Endothelial cell of umbilical vein (primary cell): ENCODE results near the gene TMC4. TPM values are rescaled to one million over a fixed set of nuclear protein-coding genes. Genes with fewer than 3 reads are reported as not detected.

ENCODE experiments used
- BruUV-seq: library from RNA; stranded (reverse); fragments of 400-500 nt; replicated peaks from 2 replicates; lab custom pipeline; 2021; lab: Mats Ljungman, UMichigan
- CTCF ChIA-PET: fragments of 300-600, 350-600 bp; sonication (Branson Sonifier 250); formaldehyde crosslinking; loops from one replicate; lab custom pipeline; 2021; ENCODE audit warnings: antibody characterized with exemption, inconsistent platforms; lab: Charles Lee
- POLR2A ChIA-PET: fragments of 300-600, 350-600 bp; sonication (Branson Sonifier 250); formaldehyde crosslinking; loops from one replicate; lab custom pipeline; 2021; ENCODE audit warnings: antibody characterized with exemption, inconsistent platforms; lab: Charles Lee
- DNase-seq: peaks from one replicate; pipeline ENCODE4 v3.0.0-alpha.2; 2011; ENCODE audit warnings: low read depth, low spot score
- FAIRE-seq: peaks from 2 replicates; lab custom pipeline; 2011; peaks lifted over from hg19 to GRCh38; lab: Jason Lieb, UNC
- H2AFZ ChIP-seq: 2 replicates; pipeline ENCODE4 v1.6.0; 2012; ENCODE audit warnings: low read depth, low read length, control low read depth, inconsistent platforms
- H3K27ac ChIP-seq: 2 replicates; pipeline ENCODE4 v1.5.1; 2011; ENCODE audit warnings: low read depth, mild to moderate bottlenecking, control low read depth, low read length, moderate library complexity; ENCODE audit not compliant: insufficient read depth
- H3K27me3 ChIP-seq, 2 experiments: 2 replicates each; pipeline versions ENCODE4 v1.6.0 to v1.6.1; 2011; ENCODE audit warnings: low read length in 2 of 2, mixed read lengths in 1 of 2; ENCODE audit not compliant: control insufficient read depth in 2 of 2, insufficient read depth in 2 of 2
- H3K36me3 ChIP-seq, 2 experiments: 2 replicates in 1 of 2; 3 replicates in 1 of 2; pipeline ENCODE4 v1.5.1; 2011; ENCODE audit warnings: low read length in 2 of 2, mild to moderate bottlenecking in 1 of 2, moderate library complexity in 1 of 2; ENCODE audit not compliant: control insufficient read depth in 2 of 2, insufficient read depth in 2 of 2; ENCODE audit errors: extremely low read depth in 1 of 2
- H3K4me1 ChIP-seq: 3 replicates; pipeline ENCODE4 v1.5.1; 2011; ENCODE audit warnings: mild to moderate bottlenecking, low read length; ENCODE audit not compliant: control insufficient read depth, insufficient read depth; ENCODE audit errors: extremely low read depth
- H3K4me2 ChIP-seq: 2 replicates; pipeline ENCODE4 v1.6.1; 2011; ENCODE audit warnings: low read length, control low read depth, mixed read lengths; ENCODE audit not compliant: insufficient read depth
- H3K4me3 ChIP-seq, 3 experiments: fragments of 200-600 bp in 1 of 3; sonication (generic), shearing (Covaris generic) in 1 of 3; replicated peaks in 1 of 3; 2 replicates each; pipeline ENCODE4 v1.5.1; 2011 to 2016; ENCODE audit warnings: control low read depth in 3 of 3, low read length in 3 of 3, mild to moderate bottlenecking in 2 of 3, inconsistent platforms in 1 of 3, low read depth in 1 of 3, moderate library complexity in 1 of 3; ENCODE audit not compliant: insufficient read depth in 1 of 3
- H3K79me2 ChIP-seq: 2 replicates; pipeline ENCODE4 v1.6.0; 2012; ENCODE audit warnings: low read length, inconsistent platforms; ENCODE audit not compliant: control insufficient read depth, insufficient read depth
- H3K9ac ChIP-seq: replicated peaks from 2 replicates; pipeline ENCODE3; 2011; ENCODE audit warnings: low read length, control low read depth; ENCODE audit not compliant: insufficient read depth; ENCODE audit errors: extremely low read depth
- H3K9me1 ChIP-seq: replicated peaks from 3 replicates; pipeline ENCODE4 v1.6.0; 2011; ENCODE audit warnings: mild to moderate bottlenecking, low read length; ENCODE audit not compliant: control insufficient read depth, insufficient read depth; ENCODE audit errors: extremely low read depth
- H3K9me3 ChIP-seq: replicated peaks from 2 replicates; pipeline ENCODE4 v1.5.1; 2012; ENCODE audit warnings: low read length, inconsistent platforms; ENCODE audit not compliant: control insufficient read depth, insufficient read depth
- H4K20me1 ChIP-seq: replicated peaks from 2 replicates; pipeline ENCODE3; 2011; ENCODE audit warnings: mild to moderate bottlenecking, low read length; ENCODE audit not compliant: control insufficient read depth, insufficient read depth; ENCODE audit errors: extremely low read depth
- FOS ChIP-seq: IDR thresholded peaks from 2 replicates; pipeline ENCODE4 v1.6.1; 2011; ENCODE audit warnings: mild to moderate bottlenecking, low read length, moderate library complexity, borderline replicate concordance; ENCODE audit not compliant: insufficient read depth
- GATA2 ChIP-seq: IDR thresholded peaks from 2 replicates; pipeline ENCODE4 v1.7.0; 2011; ENCODE audit warnings: low read depth, mild to moderate bottlenecking, moderate library complexity, mixed read lengths, low read length; ENCODE audit not compliant: insufficient read length, insufficient read depth
- JUN ChIP-seq: IDR thresholded peaks from 2 replicates; pipeline ENCODE4 v1.6.1; 2011; ENCODE audit warnings: borderline replicate concordance, low read depth; ENCODE audit not compliant: insufficient read length, insufficient read depth
- dilution Hi-C: fragments of 300-500 bp; cut with MboI; formaldehyde crosslinking; loops from one replicate; pipeline ENCODE4 v1.15.0; 2019; ENCODE audit warnings: low sequenced_read_pairs; ENCODE audit not compliant: extremely low pct_ligation_motif_present
- intact Hi-C: fragments of 100-400 bp; cut with micrococcal nuclease; formaldehyde crosslinking; loops from one replicate; pipeline ENCODE4 v1.10.0; 2022
- polyA plus RNA-seq, 4 experiments: library from polyadenylated mRNA; depleted of rRNA in 3 of 4; stranded (reverse) in 3 of 4; unstranded in 1 of 4; fragments of >200 nt; gene quantifications; 2 replicates each; pipeline versions ENCODE4 v1.2.1 to v1.2.3, GENCODE V29; 2011 to 2012; ENCODE audit warnings: missing spikeins in 1 of 4
- total RNA-seq: library from RNA; stranded (reverse); gene quantifications from 2 replicates; pipeline ENCODE4 v1.2.3, GENCODE V29; 2021

TMC4 gene
- total and polyA plus RNA-seq, 2 donors (not counting 3 experiments of a cell fraction or from before 2014, with no cell fraction given) = 0.71 to 1.7 TPM

- Histone ChIP-seq H3K79me2 (peaks cover 21% of the 10 kb centered on the region), H2AFZ (no peak overlapping the region), H3K9ac (no peak overlapping the region), H4K20me1 (no peaks in the 10 kb centered on the region), H3K27me3 (no peaks in the 10 kb centered on the region), H3K9me1 (no peaks in the 10 kb centered on the region), H3K4me1 (peaks cover 10% of the 10 kb centered on the region), H3K4me3 (no peak overlapping the region), H3K9me3 (no peaks in the 10 kb centered on the region), H3K36me3 (peaks cover 1 to 3% of the 10 kb centered on the region in 2 experiments), H3K4me2 (no peak overlapping the region), H3K27ac (no peak overlapping the region)
- POLR2A ChIA-PET = interaction anchor here (0.7 kb wide), 1 partner anchor 35 kb away, joined by 4 read pairs; no protein-coding TSS in a partner anchor
- no peak for DNase-seq
- TF ChIP-seq JUN = no peak
- dilution Hi-C loops = no loop called here
- no peak for FAIRE-seq
- no TSS peak for BruUV-seq
- intact Hi-C loops = no loop called here
- CTCF ChIA-PET = interaction anchor here (1.1 to 2.7 kb wide), 2 partner anchors 28 to 73 kb away, joined by 3 to 11 read pairs; no protein-coding TSS in a partner anchor
Observed at GRCh38 chr19:54193011-54193410, 20.1 kb upstream of the TMC4 start.

- Histone ChIP-seq H4K20me1 (no peaks in the 10 kb centered on the region), H3K27me3 (no peaks in the 10 kb centered on the region), H3K9ac (peak overlapping the region; percentile 84), H3K9me3 (no peaks in the 10 kb centered on the region), H3K4me1 (peaks cover 16% of the 10 kb centered on the region), H3K79me2 (peaks cover 30% of the 10 kb centered on the region), H2AFZ (peak overlapping the region; percentile 92), H3K9me1 (no peaks in the 10 kb centered on the region), H3K4me2 (peak overlapping the region; percentile 90), H3K36me3 (peaks cover 1 to 8% of the 10 kb centered on the region in 2 experiments), H3K4me3 (peak overlapping the region; percentile 64 to 88 (median 78)), H3K27ac (peak overlapping the region; percentile 86)
- no peak for TF ChIP-seq FOS
- no peak for TF ChIP-seq GATA2
- TF ChIP-seq JUN = no peak
- dilution Hi-C loops (no loop called here), intact Hi-C loops (loop anchor here (2.0 kb wide), 2 partner anchors 271 to 279 kb away; partner anchors contain the start of gene LENG9)
- no peak for FAIRE-seq
- BruUV-seq = no TSS peak
- POLR2A ChIA-PET = interaction anchor here (0.7 to 5.2 kb wide), 3 partner anchors 9 to 34 kb away, joined by 4 to 91 read pairs (median 5); partner anchors contain the start of gene RPS9
- no peak for DNase-seq
- CTCF ChIA-PET = interaction anchor here (1.4 to 2.7 kb wide), 6 partner anchors 9 to 74 kb away, joined by 3 to 15 read pairs (median 7); partner anchors contain the start of gene RPS9
Observed at GRCh38 chr19:54191811-54192453, 19.0 kb upstream of the TMC4 start.
